MM.1S (cell line): Measurements from ENCODE around the gene KIAA0319L.
"Not testable (repeated sequence)": the region's sequence is repeated elsewhere in the genome, so short reads cannot be mapped to it uniquely, and the experiment has no call there.

Source experiments
- DNase-seq: peaks from one replicate; pipeline ENCODE4 v3.0.0-alpha.2; 2015
- H2AFZ ChIP-seq: fragments of 300-600 bp; sonication (generic); 2 replicates; pipeline ENCODE4 v1.6.0; 2016; ENCODE audit warnings: antibody characterized with exemption, low read length
- H3F3A ChIP-seq: fragments of 300-600 bp; sonication (generic); 2 replicates; pipeline ENCODE4 v1.6.1; 2016; ENCODE audit warnings: mild to moderate bottlenecking, antibody characterized with exemption, low read length, moderate library complexity, mixed read lengths; ENCODE audit not compliant: insufficient read depth
- H3K27ac ChIP-seq: fragments of 300-600 bp; sonication (generic); 2 replicates; pipeline ENCODE4 v1.5.1; 2016; ENCODE audit warnings: mild to moderate bottlenecking, low read length
- H3K27me3 ChIP-seq: fragments of 300-600 bp; sonication (generic); replicated peaks from 2 replicates; pipeline ENCODE4 v1.6.0; 2016; ENCODE audit warnings: low read length; ENCODE audit not compliant: insufficient read depth
- H3K36me3 ChIP-seq: fragments of 300-600 bp; sonication (generic); replicated peaks from 2 replicates; pipeline ENCODE4 v1.6.1; 2016; ENCODE audit warnings: mild to moderate bottlenecking, low read length, mixed read lengths; ENCODE audit not compliant: insufficient read depth
- H3K4me1 ChIP-seq: fragments of 300-600 bp; sonication (generic); 2 replicates; pipeline ENCODE4 v1.6.1; 2016; ENCODE audit warnings: low read length, mixed read lengths
- H3K4me2 ChIP-seq: fragments of 300-600 bp; sonication (generic); 2 replicates; pipeline ENCODE4 v1.6.0; 2016; ENCODE audit warnings: low read depth, low read length
- H3K4me3 ChIP-seq: fragments of 300-600 bp; sonication (generic); 2 replicates; pipeline ENCODE4 v1.5.1; 2016; ENCODE audit warnings: low read length, mixed read lengths
- H3K79me2 ChIP-seq: fragments of 300-600 bp; sonication (generic); 2 replicates; pipeline ENCODE4 v1.6.1; 2016; ENCODE audit warnings: mixed run types, low read length, mixed read lengths
- H3K9ac ChIP-seq: fragments of 300-600 bp; sonication (generic); 2 replicates; pipeline ENCODE4 v1.6.1; 2016; ENCODE audit warnings: low read length, mixed read lengths
- H3K9me2 ChIP-seq: fragments of 300-600 bp; sonication (generic); replicated peaks from 2 replicates; pipeline ENCODE4 v1.6.1; 2016; ENCODE audit warnings: mild to moderate bottlenecking, low read length, mixed read lengths; ENCODE audit not compliant: insufficient read depth
- H3K9me3 ChIP-seq: fragments of 300-600 bp; sonication (generic); replicated peaks from 2 replicates; pipeline ENCODE4 v1.6.1; 2016; ENCODE audit warnings: mild to moderate bottlenecking, low read length, mixed read lengths; ENCODE audit not compliant: insufficient read depth
- H4K20me1 ChIP-seq: fragments of 300-600 bp; sonication (generic); 2 replicates; pipeline ENCODE4 v1.6.1; 2016; ENCODE audit warnings: mild to moderate bottlenecking, low read length, moderate library complexity, mixed read lengths; ENCODE audit not compliant: insufficient read depth
- EZH2 ChIP-seq: fragments of 300-600 bp; sonication (generic); optimal IDR thresholded peaks from 2 replicates; pipeline ENCODE3; 2017; ENCODE audit warnings: low read depth, mild to moderate bottlenecking, antibody characterized with exemption, low read length, mixed read lengths
- EZH2phosphoT487 ChIP-seq: fragments of 300-600 bp; sonication (generic); IDR thresholded peaks from 2 replicates; pipeline ENCODE4 v1.6.1; 2018; ENCODE audit warnings: antibody characterized with exemption, low read length
- TF ChIP-seq, protein P1 (sequence below): fragments of 300-600 bp; sonication (generic); IDR thresholded peaks from 2 replicates; pipeline ENCODE4 v1.5.1; 2016; ENCODE audit warnings: antibody characterized with exemption, low read length, mixed read lengths

The KIAA0319L gene

DNA sequence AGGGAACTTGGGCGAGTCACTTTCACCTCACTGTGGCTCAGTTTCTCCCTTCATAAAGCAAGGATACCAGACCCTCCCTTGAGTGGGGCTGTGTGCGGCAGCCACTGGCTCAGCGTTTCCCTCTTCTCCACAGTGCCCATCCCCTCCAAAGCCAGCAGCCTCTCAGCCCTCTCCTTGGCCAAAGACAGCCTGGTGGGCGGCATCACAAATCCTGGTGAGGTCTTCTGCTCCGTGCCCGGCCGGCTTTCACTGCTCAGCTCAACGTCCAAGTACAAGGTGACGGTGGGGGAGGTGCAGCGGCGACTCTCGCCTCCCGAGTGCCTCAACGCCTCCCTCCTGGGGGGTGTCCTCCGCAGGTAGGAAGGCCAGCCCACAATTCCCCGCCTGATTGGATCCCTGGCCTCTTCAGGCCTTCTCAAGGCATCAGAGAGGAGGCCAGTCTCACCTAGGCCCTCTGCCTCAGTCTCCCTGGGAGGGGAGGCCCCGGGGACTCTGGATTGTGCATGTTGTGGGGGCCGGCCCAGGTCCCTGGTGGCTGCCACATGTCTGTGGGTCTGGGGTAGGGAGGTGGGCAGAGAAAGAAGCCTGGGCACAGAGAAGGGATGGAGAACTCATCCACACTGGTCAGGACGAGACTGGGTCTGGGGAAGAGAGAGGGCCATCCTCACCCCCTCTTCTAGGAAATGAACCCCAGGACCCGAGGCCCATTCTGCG lies 31.2 kb upstream of the KIAA0319L start:
- no peak for DNase-seq
- H3F3A ChIP-seq = no peaks in the 10 kb centered on the region
- no peaks in the 10 kb centered on the region; the same call in 1 of the 2 replicates for H4K20me1 ChIP-seq
- no peak overlapping the region for H3K27ac ChIP-seq
- H3K9me3 ChIP-seq = no peaks in the 10 kb centered on the region
- H3K79me2 ChIP-seq = no peaks in the 10 kb centered on the region
- no peaks in the 10 kb centered on the region for H3K4me1 ChIP-seq
- no peaks in the 10 kb centered on the region for H3K9me2 ChIP-seq
- H3K36me3 ChIP-seq = no peaks in the 10 kb centered on the region
- H2AFZ ChIP-seq = no peak overlapping the region
- H3K4me3 ChIP-seq = no peak overlapping the region
- no peaks in the 10 kb centered on the region for H3K27me3 ChIP-seq
- no peak overlapping the region for H3K4me2 ChIP-seq
- no peak for TF ChIP-seq EZH2
- no peak overlapping the region for H3K9ac ChIP-seq

DNA sequence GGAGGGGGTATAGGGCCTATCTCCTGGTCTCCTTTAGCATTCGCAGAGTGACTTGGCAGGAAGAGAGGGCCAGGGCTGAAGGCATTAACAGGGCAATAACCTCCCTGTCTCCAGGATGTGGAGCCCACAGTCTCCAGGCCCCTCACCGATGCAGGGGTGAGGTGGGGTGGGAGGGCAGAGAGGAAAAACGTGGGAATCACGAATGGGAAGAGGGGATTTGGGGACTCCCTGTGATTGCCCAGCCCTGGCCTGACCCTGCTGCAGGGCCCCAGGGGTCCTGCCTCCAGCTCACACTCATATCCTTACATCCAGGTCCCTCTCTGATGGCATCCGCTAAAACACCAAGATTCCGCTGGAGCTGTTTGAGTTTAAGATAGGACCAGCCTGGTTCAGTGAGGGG lies 30.5 kb upstream of the KIAA0319L start:
- Histone ChIP-seq H3K4me3 (no peak overlapping the region), H3K27ac (no peak overlapping the region), H3K4me2 (no peak overlapping the region), H3K4me1 (no peaks in the 10 kb centered on the region), H3K36me3 (no peaks in the 10 kb centered on the region), H3K9me3 (no peaks in the 10 kb centered on the region), H2AFZ (no peak overlapping the region), H3K79me2 (no peaks in the 10 kb centered on the region), H4K20me1 (no peaks in the 10 kb centered on the region; the same call in 1 of the 2 replicates), H3F3A (no peaks in the 10 kb centered on the region), H3K27me3 (no peaks in the 10 kb centered on the region), H3K9ac (no peak overlapping the region), H3K9me2 (no peaks in the 10 kb centered on the region)
- no peak for DNase-seq
- TF ChIP-seq, protein P1, sequence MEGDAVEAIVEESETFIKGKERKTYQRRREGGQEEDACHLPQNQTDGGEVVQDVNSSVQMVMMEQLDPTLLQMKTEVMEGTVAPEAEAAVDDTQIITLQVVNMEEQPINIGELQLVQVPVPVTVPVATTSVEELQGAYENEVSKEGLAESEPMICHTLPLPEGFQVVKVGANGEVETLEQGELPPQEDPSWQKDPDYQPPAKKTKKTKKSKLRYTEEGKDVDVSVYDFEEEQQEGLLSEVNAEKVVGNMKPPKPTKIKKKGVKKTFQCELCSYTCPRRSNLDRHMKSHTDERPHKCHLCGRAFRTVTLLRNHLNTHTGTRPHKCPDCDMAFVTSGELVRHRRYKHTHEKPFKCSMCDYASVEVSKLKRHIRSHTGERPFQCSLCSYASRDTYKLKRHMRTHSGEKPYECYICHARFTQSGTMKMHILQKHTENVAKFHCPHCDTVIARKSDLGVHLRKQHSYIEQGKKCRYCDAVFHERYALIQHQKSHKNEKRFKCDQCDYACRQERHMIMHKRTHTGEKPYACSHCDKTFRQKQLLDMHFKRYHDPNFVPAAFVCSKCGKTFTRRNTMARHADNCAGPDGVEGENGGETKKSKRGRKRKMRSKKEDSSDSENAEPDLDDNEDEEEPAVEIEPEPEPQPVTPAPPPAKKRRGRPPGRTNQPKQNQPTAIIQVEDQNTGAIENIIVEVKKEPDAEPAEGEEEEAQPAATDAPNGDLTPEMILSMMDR = no peak
- no peak for TF ChIP-seq EZH2phosphoT487
- no peak for TF ChIP-seq EZH2

GRCh38 chr1:35586808-35587207 lies 29.6 kb upstream of the KIAA0319L start:
- no peak for DNase-seq
- no peaks in the 10 kb centered on the region for H3F3A ChIP-seq
- no peaks in the 10 kb centered on the region for H3K36me3 ChIP-seq
- no peaks in the 10 kb centered on the region for H3K9me3 ChIP-seq
- H3K4me2 ChIP-seq = no peak overlapping the region
- H3K4me3 ChIP-seq = no peak overlapping the region
- H3K79me2 ChIP-seq = no peaks in the 10 kb centered on the region
- no peaks in the 10 kb centered on the region; the same call in 1 of the 2 replicates for H4K20me1 ChIP-seq
- H3K9me2 ChIP-seq = no peaks in the 10 kb centered on the region
- no peaks in the 10 kb centered on the region for H3K4me1 ChIP-seq
- no peaks in the 10 kb centered on the region for H3K27me3 ChIP-seq
- TF ChIP-seq EZH2 = no peak
- no peak overlapping the region for H3K27ac ChIP-seq
- H3K9ac ChIP-seq = no peak overlapping the region
- H2AFZ ChIP-seq = no peak overlapping the region

- DNase-seq, H3K9me2 ChIP-seq, H3K79me2 ChIP-seq, H3K9ac ChIP-seq, H4K20me1 ChIP-seq, H2AFZ ChIP-seq, H3K27me3 ChIP-seq, H3K4me3 ChIP-seq, H3F3A ChIP-seq, H3K4me1 ChIP-seq, H3K27ac ChIP-seq, H3K9me3 ChIP-seq, H3K36me3 ChIP-seq, H3K4me2 ChIP-seq: not testable (repeated sequence)
Observed at GRCh38 chr1:35585805-35586204, 28.6 kb upstream of the KIAA0319L start.

- Histone ChIP-seq H3K27ac (no peak overlapping the region), H3K36me3 (no peaks in the 10 kb centered on the region), H3F3A (no peaks in the 10 kb centered on the region), H3K9me3 (no peaks in the 10 kb centered on the region), H3K79me2 (no peaks in the 10 kb centered on the region), H3K4me1 (no peaks in the 10 kb centered on the region), H3K9ac (no peak overlapping the region), H3K4me2 (no peak overlapping the region), H3K4me3 (no peak overlapping the region), H2AFZ (no peak overlapping the region), H3K27me3 (no peaks in the 10 kb centered on the region), H4K20me1 (no peaks in the 10 kb centered on the region; the same call in 1 of the 2 replicates), H3K9me2 (no peaks in the 10 kb centered on the region)
- TF ChIP-seq, protein P1 = no peak
- TF ChIP-seq EZH2 (no peak), EZH2phosphoT487 (no peak)
- no peak for DNase-seq
Observed at GRCh38 chr1:35585281-35585680, 28.1 kb upstream of the KIAA0319L start.

DNA sequence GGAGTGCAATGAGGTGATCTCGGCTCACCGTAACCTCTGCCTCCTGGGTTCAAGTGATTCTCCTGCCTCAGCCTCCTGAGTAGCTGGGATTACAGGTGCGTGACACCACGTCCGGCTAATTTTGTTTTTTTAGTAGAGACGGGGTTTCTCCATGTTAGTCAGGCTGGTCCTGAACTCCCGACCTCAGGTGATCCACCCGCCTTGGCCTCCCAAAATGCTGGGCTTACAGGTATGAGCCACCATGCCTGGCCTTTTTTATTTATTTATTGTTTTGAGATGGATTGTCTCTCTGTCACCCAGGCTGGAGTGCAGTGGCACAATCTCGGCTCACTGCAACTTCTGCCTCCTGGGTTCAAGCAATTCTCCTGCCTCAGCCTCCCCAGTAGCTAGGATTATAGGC lies 24.4 kb upstream of the KIAA0319L start:
- H3K9me3 ChIP-seq, H3K9ac ChIP-seq, H3K27me3 ChIP-seq, DNase-seq, H3F3A ChIP-seq, H3K9me2 ChIP-seq, H3K4me1 ChIP-seq, H3K4me2 ChIP-seq, H2AFZ ChIP-seq, H4K20me1 ChIP-seq, H3K36me3 ChIP-seq, H3K4me3 ChIP-seq, H3K79me2 ChIP-seq, H3K27ac ChIP-seq: not testable (repeated sequence)
